GOT3 (cell line): ENCODE measurements around the gene MARCHF2.

Experiments
- DNase-seq: peaks from one replicate; lab custom pipeline; 2025; ENCODE audit warnings: mixed read lengths; lab: John Stamatoyannopoulos, UW

The MARCHF2 gene

DNA sequence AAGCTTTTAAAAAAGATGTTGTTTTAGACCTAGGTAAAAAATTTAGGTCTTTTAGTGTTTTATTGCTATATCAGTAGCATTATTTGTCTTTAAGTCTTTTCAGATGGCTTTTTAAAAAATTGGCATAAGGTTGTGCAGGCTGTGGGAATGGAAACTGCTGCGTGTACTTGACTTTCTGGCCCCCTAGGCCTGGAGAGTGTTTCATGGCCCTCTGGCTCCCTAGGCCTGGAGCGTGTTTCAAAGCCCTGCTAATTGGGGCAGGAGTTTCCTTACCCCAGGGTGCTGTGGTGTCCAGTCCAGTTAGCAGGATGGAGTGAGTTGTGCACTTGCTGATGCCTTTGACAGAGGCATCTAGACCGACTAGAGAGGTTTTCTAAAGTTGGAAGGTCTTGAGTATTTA is 65.5 kb downstream of the MARCHF2 start:
- DNase-seq: no peak

DNA sequence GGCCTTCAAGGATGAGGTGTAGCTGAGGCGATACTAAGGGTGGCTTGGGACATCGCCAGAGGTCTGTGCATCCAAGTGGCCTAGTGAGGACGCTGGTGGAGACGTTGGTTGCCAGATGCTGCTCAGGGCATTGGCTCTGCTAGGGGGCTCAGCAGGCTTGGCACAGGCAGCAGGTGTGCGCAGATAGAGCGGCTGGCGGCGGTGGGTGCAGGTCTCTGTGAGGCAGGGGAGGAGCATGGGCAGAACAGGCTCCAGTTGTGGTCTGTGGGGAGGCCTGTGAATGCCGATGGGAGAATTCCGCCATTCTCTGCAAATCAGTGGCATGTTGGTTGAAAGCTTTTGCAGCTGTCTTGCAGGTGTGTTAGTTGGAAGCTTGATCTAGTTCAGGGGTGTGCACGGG is 68.1 kb downstream of the MARCHF2 start:
- no peak for DNase-seq

DNA sequence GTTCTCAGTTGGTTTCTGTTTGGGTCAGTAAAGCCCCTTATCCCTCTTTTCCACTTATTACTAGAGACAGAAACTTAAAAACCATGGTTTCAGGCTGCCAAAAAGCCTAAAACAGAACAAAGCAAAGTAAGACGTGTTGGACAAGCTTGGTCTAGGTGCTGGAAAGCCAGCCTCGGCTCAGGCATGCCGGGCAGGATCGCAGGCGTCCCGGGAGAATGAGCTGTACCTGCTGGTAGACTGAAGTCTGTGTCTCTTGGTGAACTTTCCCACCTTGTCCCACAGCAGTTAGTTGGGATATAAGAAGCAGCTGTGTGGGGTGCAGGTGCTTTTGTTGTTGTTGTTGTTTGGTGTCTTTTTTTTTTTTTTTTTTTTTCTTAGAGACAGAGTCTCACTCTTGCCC is 68.5 kb downstream of the MARCHF2 start:
- DNase-seq: no peak

DNA sequence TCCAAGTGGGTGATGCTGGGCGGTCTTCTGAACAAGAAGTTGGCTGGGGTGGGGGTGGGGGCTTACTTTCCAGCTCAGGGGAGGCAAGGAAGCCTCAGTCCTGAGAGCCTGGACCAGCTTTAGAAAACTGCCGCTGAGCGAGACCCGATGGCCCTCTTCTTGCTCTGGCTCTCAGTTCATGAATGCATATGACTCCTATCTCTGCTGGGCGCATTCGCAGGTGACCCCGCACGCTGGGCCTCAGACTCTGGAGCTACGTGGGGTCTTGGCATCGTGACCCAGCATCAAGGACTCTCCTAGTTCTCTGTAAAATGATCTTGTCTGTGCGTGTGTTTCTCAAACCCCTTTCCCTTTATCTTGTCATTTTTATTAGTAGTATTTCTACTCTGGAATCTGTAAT is 69.6 kb downstream of the MARCHF2 start:
- DNase-seq: no peak

DNA sequence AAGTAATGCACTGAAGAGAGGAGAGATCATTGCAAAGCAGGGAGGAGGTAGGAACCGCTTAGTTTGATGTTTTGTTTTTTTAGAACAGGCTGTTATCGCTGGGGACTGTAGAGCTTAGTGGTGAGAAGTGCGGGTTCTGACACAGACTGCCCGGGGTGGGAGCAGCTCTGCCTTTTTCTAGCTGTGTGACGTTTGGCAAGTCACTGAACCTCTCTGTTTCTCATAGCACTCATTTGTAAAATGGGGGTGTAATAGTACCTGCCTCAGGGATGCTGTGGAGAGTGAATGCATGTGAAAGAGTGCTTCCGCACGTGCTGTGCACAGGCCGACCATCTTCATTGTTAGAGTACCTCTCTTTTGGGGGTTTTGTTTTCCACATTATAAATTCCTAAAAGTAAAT is 70.1 kb downstream of the MARCHF2 start:
- no peak for DNase-seq

DNA sequence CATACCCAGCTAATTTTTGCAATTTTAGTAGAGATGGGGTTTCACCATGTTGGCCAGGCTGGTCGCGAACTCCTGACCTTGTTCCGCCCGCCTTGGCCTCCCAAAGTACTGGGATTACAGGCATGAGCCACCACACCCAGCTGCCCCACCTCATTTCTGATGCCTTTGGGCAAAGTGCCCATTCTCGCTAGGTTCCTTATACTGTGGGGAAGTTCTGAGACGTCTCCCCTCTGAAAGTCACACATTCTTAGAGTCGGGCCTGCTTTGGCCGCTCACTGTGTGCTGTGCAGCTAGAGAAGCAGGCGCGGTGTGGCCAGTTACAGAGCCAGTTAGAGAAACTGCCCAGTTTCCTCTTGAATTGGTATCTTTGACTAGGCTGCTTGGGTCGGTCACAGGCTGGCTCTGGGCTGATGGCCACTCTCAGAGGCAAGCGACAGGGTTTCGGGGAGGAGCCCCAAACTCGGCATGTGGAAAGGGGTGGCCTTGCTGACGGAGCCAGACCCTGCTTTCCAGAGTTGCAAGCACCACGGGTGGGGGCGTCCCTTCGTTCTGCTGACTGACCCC is 71.3 kb downstream of the MARCHF2 start:
- no peak for DNase-seq

DNA sequence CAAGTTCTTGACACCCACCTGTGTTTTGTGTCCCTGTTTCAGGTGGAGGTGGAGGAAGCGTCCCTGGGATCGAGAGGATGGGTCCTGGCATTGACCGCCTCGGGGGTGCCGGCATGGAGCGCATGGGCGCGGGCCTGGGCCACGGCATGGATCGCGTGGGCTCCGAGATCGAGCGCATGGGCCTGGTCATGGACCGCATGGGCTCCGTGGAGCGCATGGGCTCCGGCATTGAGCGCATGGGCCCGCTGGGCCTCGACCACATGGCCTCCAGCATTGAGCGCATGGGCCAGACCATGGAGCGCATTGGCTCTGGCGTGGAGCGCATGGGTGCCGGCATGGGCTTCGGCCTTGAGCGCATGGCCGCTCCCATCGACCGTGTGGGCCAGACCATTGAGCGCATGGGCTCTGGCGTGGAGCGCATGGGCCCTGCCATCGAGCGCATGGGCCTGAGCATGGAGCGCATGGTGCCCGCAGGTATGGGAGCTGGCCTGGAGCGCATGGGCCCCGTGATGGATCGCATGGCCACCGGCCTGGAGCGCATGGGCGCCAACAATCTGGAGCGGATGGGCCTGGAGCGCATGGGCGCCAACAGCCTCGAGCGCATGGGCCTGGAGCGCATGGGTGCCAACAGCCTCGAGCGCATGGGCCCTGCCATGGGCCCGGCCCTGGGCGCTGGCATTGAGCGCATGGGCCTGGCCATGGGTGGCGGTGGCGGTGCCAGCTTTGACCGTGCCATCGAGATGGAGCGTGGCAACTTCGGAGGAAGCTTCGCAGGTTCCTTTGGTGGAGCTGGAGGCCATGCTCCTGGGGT is 72.7 kb downstream of the MARCHF2 start:
- no peak for DNase-seq

DNA sequence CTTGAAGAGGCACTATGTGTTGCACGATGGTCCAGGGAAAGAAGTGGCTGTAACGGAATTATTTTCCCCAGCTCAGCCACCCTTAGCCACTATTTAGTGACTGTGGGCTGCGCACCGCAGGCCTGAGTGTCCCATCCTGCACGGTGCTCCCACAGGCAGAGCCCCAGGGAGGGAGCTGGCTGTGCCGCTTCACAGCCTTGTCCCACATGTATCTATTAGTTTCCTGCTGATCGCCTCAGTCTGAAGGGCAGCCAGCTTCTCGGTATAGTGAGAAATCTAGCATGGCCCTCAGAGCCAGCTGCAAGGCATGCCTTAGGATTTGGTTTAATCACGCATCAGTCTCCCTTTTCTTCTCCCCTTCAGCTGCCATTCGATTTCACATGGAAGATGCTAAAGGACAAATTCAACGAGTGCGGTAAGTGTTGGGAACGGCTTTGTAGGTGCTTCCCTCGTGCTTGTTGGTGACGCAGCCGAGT is 73.6 kb downstream of the MARCHF2 start:
- DNase-seq: no peak

DNA sequence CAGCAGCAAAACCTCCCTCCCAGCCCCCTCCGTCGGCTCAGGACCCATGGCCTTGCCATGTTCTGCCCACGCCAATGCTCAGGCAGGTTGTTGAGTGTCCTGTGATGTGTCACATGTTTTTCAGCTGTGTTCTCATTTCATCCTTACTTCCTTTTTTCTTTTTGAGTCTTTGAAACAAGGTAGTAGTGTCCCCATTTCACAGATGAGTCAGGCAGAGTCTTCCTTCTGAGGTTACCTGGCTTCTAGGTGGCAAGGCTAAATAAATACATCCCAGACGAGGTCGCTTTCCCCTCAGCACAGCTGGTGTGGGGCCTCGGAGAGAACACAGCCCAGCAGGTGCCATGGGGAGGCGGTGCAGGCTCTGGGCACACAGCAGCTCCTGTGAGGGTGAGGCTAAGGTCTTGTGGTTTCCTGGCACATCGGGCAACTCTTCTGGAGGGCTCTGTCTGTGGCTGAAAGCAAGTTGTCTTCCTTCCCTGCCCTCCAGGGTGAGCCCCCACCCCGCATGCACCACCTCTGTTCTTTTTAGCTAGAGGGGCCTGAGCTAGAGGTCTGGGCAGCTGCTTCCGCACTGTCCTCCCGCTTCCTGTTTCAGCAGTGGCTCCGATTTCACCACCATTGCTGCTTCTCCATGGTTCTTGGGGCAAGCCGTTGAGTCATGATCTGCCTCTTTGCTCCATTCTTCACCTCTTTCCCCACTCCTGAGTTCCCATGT is 74.2 kb downstream of the MARCHF2 start:
- no peak for DNase-seq

DNA sequence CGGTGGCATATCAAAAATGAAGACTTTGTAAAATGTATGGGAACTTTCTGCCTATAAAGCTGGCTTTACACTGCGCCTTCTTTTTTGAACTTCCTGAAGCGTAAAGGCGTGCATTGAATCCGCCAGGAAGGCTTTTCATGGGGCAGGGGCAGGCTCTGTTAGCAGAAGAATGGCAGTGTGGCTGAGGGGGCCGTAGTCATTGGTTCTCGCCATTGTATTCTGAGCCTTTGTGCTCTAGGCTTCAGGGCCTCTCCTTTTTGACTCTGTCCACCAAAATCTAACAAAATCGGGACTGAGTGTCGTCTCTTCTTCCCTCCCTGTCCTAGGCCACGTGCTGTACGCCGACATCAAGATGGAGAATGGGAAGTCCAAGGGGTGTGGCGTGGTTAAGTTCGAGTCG is 75.3 kb downstream of the MARCHF2 start:
- DNase-seq: no peak
